HK-2 (cell line): Measurements from ENCODE around the gene TESK2.
"Not testable (repeated sequence)": the region's sequence is repeated elsewhere in the genome, so short reads cannot be mapped to it uniquely, and the experiment has no call there.

Experiments
- DNase-seq: peaks from one replicate; pipeline ENCODE4 v3.0.0-alpha.2; 2018; ENCODE audit not compliant: unreplicated experiment

The TESK2 gene

GRCh38 chr1:45375104-45376090, 115.6 kb downstream of the TESK2 start:
- no peak for DNase-seq

DNA sequence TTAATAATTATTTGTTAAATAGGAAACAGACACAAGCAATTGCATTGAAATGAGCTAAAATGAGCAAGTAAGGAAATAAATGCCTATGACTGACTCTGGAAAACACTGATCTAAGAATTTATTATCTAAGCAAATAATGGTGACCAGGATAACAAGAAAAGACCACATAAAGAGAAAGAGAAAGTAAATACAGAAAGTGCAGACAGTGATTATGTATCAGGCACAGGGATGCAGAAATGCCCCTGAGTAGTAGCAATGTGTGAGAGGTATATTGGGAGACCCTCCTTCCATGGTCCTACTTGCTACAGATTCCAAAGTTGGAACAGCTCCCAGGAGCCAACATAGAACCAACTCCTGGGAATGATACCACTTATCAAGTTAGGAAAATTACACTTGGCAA, 117.4 kb downstream of the TESK2 start:
- no peak for DNase-seq

- no peak for DNase-seq
Observed at GRCh38 chr1:45370575-45370974, 120.4 kb downstream of the TESK2 start.

- DNase-seq, result no peak
Observed at GRCh38 chr1:45365051-45365450, 125.9 kb downstream of the TESK2 start.

DNA sequence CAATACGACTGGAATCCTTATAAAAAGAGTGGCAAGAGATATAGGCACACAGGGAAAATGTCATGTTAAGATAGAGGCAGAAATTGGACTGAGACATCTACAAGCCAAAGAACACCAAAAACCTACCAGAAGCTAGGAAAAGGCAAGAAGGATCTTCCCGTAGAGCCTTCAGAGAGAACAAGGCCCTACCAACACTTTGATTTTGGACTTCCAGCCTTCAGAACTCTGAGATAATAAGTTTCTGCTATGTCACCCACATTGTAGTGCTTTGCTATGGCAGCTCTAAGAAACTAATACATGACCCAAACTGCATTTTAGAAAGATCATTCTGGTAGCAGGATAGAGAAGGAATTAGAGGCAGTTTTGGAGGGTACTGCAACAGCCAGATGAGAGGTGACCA, 126.7 kb downstream of the TESK2 start:
- DNase-seq, result no peak

- not testable (repeated sequence) for DNase-seq
Observed at GRCh38 chr1:45360981-45361380, 130.0 kb downstream of the TESK2 start.

DNA sequence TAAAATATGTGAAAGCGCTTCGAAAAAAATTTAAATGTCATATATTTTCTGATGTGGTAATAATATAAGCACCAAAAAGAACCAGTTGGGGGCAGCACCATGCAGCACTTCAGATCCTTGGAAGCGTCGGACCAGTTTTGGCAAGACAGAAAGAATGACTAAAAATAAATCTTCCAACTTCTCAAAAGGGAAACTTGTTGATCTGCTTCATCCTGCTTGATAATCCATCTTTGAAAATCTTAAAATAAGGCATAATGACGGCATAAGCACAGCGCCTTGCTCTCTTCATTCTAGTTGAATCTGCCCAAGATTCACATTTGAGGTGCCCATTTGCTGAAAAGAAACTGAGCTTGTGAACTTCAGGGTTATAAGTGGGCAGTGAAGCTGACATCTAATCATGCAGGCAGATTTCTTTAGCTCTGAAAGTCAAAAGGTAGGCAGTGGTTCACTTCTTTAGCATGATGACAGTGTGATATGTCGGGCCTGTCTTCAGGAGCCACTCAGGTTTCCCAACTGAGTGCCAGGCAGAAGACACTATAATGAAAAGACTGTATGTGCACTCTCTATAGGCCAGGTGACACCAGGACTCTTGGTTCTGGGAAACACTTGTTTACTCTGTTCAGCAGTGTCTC, 131.0 kb downstream of the TESK2 start:
- no peak for DNase-seq

DNA sequence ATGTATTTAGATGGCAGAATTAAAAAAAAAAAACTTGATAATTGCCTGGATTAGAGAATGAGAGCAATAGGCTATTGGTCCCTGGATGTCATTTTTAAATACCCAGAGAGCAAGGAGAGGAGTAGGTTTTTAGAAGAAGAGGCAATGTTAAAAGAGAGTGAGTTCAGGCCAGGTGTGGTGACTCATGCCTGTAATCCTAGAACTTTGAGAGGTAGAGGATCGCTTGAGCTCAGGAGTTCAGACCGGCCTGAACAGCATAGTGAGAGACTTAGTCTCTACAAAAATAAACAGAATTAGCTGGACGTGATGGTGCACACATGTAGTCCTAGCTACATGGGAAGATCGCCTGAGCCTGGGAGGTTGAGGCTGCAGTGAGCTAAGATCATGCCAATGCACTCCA, 134.8 kb downstream of the TESK2 start:
- DNase-seq, result no peak

GRCh38 chr1:45355683-45356082, 135.3 kb downstream of the TESK2 start:
- DNase-seq, result no peak

DNA sequence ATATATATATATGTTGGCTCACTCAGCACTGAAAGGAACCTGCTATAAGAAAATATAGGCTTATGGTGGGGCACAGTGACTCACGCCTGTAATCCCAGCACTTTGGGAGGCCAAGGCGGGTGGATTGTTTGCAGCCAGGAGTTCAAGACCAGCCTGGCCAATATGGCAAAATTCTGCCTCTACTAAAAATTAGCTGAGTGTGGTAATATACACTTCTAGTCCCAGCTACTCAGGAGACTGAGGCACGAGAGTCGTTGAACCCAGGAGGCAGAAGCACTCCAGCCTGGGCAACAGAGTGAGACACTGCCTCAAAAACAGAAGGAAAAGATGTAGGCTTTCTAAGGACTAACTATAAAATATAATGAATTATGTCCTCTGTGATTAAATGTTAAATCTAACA, 136.1 kb downstream of the TESK2 start:
- no peak for DNase-seq

DNA sequence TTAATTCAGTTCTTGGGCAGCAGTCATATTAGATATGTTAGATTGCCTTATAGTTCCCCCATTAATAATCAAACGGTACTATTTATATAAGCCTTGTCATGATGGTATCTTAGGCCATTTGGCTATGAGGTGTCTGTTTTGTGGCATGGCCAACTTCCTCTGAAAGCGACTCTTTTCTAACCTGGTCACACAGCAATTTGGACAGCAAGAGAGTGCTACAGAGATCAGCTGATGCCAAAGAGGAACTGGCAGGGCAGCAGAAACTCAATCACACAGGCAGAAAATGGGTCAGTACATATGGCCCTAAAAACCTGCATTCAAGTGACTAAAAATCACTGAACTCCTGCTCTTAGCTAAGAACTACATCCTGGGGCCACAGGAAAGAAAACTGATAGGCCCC, 137.3 kb downstream of the TESK2 start:
- DNase-seq, result no peak

- DNase-seq, result no peak
Observed at GRCh38 chr1:45351508-45351907, 139.5 kb downstream of the TESK2 start.

DNA sequence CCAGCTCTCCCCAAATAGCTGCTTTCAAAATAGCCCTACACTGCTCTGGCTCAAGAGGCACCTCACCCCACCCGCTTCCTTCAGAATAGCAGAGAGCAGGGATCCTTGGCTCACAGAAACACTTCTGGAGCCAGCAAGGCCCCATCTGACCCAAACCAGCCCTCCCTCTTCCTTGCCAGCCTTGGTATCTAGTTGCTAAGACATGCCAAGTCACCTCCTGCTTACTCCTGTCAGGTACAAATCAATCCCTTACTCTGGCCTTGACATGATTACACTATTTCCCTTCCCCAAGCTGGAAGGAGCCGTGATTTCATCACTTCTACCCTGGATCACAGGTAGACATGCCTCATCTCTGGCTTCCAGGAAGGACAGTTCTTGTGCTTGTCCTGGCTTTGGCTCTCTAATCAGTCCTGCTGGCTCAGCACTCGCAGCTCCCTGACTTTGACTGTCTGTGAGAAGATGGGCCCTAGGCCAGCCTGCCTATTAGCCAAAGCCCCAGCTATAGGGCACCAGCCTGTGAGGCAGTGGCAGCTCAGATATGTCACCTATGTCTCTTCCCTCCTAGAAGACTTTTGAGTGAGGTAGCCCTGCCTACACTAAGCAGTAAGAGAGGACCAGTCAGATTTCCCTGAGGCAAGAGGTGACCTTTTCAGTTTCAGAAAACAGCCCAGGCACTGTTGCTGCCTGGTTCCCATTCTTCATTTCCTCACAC, 141.8 kb downstream of the TESK2 start:
- DNase-seq, result no peak

DNA sequence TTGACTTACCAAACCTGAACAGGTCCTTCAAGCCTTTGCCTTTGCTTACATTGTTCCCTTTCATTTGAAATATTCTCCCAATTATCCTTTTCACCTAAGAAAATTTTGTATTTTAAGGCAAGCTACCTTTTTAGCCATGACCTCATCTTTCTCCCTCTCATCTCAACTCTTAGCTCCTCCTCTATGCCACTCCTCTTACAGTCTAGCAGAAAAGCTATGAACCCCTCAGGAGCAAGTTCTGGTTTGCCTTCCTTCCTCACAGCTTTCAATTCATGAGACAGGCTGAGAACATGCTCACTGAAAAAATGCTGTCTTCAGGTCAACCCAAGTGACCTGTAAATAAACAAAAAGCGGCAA, 142.4 kb downstream of the TESK2 start:
- no peak for DNase-seq

DNA sequence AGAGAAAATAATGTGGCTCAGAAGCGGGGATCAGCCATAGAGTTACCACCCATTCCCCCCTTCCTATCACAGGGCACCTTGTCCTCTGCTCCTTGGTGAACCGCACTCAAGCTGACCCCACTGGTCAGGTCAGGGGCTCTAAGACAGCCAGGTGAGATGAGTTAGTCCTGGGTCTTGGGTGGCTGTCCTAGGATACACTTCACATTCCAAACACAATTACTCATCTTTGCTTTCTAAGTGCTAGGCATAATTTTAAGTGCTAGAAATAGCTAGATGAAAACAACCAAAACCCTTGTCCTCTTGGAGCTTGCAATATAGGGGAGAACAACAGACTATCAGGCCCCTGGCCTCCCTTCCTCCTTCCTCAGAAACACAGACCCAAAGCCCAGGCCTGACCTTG, 142.9 kb downstream of the TESK2 start:
- DNase-seq, result no peak

DNA sequence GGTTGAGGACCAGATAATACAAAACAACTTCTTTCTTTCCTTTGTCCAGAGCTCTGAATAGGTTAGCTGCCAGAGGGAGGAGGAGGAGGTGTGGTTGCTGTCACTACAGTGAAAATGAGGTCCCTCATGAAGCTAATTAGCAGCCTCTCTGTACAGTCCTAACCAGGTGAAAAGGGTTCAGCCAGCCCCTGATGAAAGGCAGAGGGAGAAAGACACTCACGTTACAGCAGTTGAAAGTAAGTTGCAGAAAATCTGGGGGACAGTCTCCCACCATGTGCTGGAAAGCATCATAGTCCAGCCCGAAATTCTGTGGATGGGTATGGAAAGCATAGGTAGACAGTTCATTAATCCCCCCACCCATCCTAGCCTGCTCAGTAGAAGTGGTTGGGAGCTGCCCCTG, 144.5 kb downstream of the TESK2 start:
- DNase-seq, result no peak

GRCh38 chr1:45345014-45345413, 145.9 kb downstream of the TESK2 start:
- no peak for DNase-seq

DNA sequence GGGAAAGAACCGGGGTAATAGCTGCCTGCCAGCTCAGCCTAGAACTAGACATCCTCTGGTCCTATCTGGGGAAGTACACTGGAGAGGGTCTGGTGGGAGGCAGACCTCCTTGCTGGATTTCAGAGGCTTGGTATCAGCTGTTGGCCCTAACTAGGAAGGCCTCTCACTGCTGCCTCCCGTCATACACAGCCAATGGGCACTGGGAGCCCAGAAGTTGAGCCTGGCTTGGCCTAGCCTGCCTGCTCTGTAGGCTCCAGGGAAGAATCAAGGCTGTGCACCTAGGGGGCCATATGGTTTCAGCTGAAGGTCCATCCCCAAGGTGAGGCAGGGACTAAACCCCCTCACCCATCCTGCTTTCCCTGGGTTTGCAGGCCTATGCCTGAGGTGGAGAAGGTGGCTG, 146.5 kb downstream of the TESK2 start:
- no peak for DNase-seq

GRCh38 chr1:45340816-45341466, 150.0 kb downstream of the TESK2 start:
- DNase-seq, result no peak

GRCh38 chr1:45339789-45340558, 151.0 kb downstream of the TESK2 start, which contains the start of the genes MUTYH and TOE1:
MUTYH (minus strand) TSS chr1:45340440; CDS start chr1:45334505, 5,935 bp downstream.
TOE1 (plus strand) TSS chr1:45340170; CDS start chr1:45340253, 83 bp downstream.
- peak; percentile 97 for DNase-seq
